HCT116 (cell line): Measurements from ENCODE around the gene DOCK9.

Experiments used
- CTCF ChIP-seq, 3 experiments: fragments of 200-600 bp in 1 of 3; sonication (generic) in 1 of 3; IDR thresholded peaks in 2 of 3; conservative IDR thresholded peaks in 1 of 3; 2 replicates each; pipeline ENCODE4 v1.5.1; 2012 to 2017; ENCODE audit warnings: low read depth in 2 of 3, low read length in 2 of 3, antibody characterized with exemption in 1 of 3, borderline replicate concordance in 1 of 3, control low read depth in 1 of 3, mild to moderate bottlenecking in 1 of 3, mixed read lengths in 1 of 3, mixed run types in 1 of 3, moderate library complexity in 1 of 3; ENCODE audit not compliant: insufficient read depth in 1 of 3
- POLR2AphosphoS5 ChIP-seq: IDR thresholded peaks from 2 replicates; pipeline ENCODE4 v1.6.1; 2011; ENCODE audit warnings: mild to moderate bottlenecking, low read depth, low read length, moderate library complexity
- TCF7L2 ChIP-seq: IDR thresholded peaks from 2 replicates; pipeline ENCODE4 v1.7.0; 2011; ENCODE audit warnings: borderline replicate concordance, inconsistent platforms; ENCODE audit not compliant: insufficient read depth, insufficient read length; ENCODE audit errors: extremely low read depth

GRCh38 chr13:98941536-98941935 is 36.3 kb downstream of the DOCK9 start:
- no peak for TF ChIP-seq CTCF (IDR thresholded peaks at IDR 0.05 in 2 of 3, conservative IDR thresholded peaks at IDR 0.05 in 1 of 3; ENCODE audit: borderline replicate concordance in 1 of 3, insufficient read depth in 1 of 3, low read depth in 2 of 3, low read length in 2 of 3)
- no peak for TF ChIP-seq POLR2AphosphoS5
- TF ChIP-seq TCF7L2, result no peak
